ENCODE data around the gene MAP2K6.
"Not testable (repeated sequence)": the region's sequence is repeated elsewhere in the genome, so short reads cannot be mapped to it uniquely, and the experiment has no call there.

The MAP2K6 gene

GRCh38 chr17:69468207-69468606 is 53.7 kb downstream of the MAP2K6 start:
- TF ChIP-seq CTCF (IDR thresholded peaks at IDR 0.05; ENCODE audit: extremely low read depth, missing control alignments), result no peak
- DNase-seq (ENCODE audit: low spot score), result no peak

GRCh38 chr17:69470702-69471101 is 56.2 kb downstream of the MAP2K6 start:
- DNase-seq (ENCODE audit: low spot score), result no peak
- no peak for TF ChIP-seq CTCF (IDR thresholded peaks at IDR 0.05; ENCODE audit: extremely low read depth, missing control alignments)

GRCh38 chr17:69471406-69471805 is 56.9 kb downstream of the MAP2K6 start:
- DNase-seq (ENCODE audit: low spot score), result no peak
- no peak for TF ChIP-seq CTCF (IDR thresholded peaks at IDR 0.05; ENCODE audit: extremely low read depth, missing control alignments)

- no peak for DNase-seq (ENCODE audit: low spot score)
- TF ChIP-seq CTCF (IDR thresholded peaks at IDR 0.05; ENCODE audit: extremely low read depth, missing control alignments), result no peak
Measured at GRCh38 chr17:69473841-69474831, 59.6 kb downstream of the MAP2K6 start.

GRCh38 chr17:69477204-69477902 is 62.9 kb downstream of the MAP2K6 start:
- TF ChIP-seq CTCF (IDR thresholded peaks at IDR 0.05; ENCODE audit: extremely low read depth, missing control alignments), result no peak
- DNase-seq (ENCODE audit: low spot score), result no peak

GRCh38 chr17:69477903-69478266 is 63.4 kb downstream of the MAP2K6 start:
- TF ChIP-seq CTCF (IDR thresholded peaks at IDR 0.05; ENCODE audit: extremely low read depth, missing control alignments), result no peak
- no peak for DNase-seq (ENCODE audit: low spot score)

GRCh38 chr17:69478916-69479315 is 64.4 kb downstream of the MAP2K6 start:
- no peak for DNase-seq (ENCODE audit: low spot score)
- TF ChIP-seq CTCF (IDR thresholded peaks at IDR 0.05; ENCODE audit: extremely low read depth, missing control alignments), result no peak

GRCh38 chr17:69479756-69480155 is 65.3 kb downstream of the MAP2K6 start:
- not testable (repeated sequence) for DNase-seq (ENCODE audit: low spot score)
